ENCODE results near the gene PLXNB3.
"Not testable (repeated sequence)": the region's sequence is repeated elsewhere in the genome, so short reads cannot be mapped to it uniquely, and the experiment has no call there.

Gene PLXNB3

DNA sequence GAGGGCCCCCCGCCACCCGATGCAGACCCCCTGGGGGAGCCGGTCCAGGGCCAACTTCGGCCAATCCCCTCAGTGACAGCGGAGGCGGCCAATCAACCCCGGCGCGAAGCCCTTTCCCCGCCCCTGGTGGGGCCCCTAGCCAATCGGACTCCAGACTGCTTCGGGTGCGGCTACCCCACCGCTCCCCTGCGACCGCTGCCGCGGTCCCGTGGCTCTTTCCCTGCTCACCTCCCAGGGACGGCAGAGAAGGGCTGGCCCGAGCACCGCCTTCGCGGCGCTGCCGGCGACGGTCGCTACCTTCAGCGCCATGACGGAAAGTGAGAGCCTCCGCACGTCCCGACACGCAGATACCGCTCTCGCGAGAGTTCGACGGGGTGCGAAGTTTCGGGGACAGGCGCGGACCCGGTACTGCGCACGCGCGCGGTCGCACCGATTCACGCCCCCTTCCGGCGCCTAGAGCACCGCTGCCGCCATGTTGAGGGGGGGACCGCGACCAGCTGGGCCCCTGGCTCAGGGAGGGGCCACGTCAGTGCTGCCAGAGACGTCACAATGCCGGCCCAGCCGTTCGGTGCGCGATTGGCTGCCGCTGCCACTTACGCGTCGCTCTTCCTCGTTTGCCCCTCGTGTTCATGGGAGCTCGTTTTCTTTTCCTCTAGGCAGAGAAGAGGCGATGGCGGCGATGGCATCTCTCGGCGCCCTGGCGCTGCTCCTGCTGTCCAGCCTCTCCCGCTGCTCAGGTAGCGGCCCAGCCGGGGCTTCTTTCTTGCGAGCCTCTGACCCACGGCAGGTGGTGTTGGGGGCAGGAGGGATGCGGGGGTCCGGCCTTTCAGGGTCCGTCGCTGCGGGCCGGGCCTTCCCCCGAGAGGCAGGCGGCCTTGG, 30.2 kb downstream of the PLXNB3 start, which contains the start of the genes IDH3G and SSR4:
TSS of gene IDH3G (minus strand) at position 358 of the 879 bp plus-strand sequence. CDS start at position 309, 49 bp downstream.
TSS of gene SSR4 (plus strand) at position 651 of the 879 bp plus-strand sequence. CDS start at position 671, 20 bp downstream.
- peak; percentile 80 to 86 for DNase-seq

DNA sequence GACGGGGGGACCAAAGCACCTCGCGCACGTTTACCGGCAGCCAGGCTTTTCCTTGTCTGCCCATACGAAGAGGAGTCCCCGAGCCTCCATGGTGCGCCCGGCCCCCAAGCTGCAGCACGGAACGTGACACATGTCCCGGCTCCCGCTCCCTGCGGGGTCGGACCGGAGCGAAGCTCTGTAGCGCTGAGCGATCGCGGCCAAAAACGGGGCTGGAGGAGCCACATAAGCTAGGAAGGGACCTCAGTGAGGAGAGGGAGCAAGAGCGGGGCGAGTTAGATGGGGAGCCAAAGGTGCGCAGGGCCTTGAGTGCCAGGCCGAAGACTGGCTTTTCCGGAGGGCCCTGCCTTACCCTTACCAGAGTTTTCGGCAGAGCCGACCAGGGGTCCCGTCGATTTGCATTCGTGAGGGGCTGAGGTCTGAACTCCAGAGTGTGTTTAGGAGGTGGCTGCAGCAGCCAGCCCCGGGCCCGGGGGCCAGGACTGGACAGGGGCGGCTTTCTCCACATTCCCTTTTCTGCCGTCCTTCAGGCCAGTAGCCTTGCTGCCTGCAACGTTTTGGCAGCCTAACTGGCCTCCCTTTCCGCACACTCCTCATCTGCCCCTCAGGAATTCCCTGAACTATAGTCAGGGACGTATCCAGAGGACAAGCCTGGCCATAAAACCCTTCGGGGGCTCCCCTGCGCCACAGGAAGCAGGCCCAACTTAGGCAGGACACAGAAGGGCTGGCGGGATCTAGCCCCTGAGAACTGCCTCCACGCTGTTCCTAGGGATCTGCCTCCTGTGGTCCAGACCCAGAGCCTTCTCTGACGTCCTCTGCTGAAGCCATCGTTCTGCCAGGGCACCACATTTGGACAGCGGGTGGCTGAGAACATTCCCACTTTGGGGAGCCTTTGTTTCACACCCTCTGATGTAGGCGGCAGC, 31.1 kb downstream of the PLXNB3 start:
- no peak for DNase-seq

DNA sequence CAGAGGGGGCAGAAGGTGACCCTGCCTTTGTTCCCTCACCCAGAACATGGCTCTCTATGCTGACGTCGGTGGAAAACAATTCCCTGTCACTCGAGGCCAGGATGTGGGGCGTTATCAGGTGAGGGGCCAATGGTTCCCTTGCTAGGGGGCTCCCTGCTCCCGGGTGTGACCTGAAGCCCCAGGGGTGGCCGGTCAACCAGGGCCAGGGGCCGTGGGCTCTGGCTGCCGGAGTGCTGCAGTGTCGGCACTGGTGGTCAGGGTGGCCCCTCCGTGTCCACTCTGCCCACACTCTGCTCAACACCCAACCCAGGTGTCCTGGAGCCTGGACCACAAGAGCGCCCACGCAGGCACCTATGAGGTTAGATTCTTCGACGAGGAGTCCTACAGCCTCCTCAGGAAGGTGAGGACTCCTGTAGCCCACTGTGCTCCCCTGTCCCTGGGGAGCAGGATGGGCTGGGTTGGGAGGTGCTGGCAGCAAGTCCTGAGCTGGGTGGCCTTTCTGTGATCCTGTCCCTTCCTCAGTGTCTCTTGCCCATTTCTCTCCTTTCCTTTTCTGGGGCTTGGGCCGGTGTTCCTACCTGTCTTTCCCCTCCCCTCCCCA, 33.5 kb downstream of the PLXNB3 start:
- DNase-seq, result no peak

DNA sequence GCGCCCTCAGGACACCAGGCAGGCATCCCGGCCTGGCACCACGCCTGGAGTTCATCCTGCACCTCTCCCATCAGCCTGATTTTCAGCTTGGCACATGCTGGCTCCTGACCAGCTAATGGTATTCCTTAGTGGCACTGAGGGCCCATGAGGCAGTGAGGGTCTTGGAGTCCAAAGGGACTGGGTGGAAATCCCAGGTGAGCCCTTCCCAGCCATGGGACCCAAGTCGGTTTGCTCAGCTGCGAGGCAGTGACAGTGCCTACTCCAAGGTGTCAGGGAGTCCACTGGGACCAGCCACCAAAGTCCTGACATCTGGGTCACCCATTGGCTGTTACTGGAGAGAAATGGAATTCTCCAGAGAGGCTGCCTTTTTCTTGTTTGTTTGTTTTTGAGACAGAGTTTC, 35.3 kb downstream of the PLXNB3 start:
- DNase-seq, result no peak

DNA sequence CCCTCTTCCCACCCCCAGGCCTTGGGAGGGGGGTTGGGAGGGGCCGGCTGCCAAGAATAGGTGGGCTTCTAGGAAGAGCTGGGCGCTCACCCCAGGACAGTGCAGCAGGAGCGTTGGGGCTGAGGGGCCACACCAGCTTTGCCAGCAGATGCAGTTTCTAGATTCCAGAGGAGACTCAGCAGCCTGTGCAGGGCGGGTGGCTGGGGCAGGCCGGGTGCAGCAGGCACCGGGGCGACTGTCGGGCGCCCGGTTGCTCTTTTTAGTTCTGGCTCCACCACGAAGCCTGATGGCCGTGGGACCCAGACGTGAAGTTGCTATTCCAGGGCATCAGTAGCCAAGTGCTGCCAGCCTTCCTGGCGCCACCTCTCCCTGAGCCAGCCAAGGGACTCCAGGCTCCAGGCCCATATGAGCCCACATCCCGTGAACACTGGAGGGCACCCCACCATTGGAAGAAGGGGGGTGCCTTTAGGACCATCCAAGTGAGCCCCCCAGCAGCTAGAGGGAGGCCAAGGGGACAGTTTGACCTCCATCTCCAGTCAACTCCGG, 36.2 kb downstream of the PLXNB3 start:
- DNase-seq, result no peak

DNA sequence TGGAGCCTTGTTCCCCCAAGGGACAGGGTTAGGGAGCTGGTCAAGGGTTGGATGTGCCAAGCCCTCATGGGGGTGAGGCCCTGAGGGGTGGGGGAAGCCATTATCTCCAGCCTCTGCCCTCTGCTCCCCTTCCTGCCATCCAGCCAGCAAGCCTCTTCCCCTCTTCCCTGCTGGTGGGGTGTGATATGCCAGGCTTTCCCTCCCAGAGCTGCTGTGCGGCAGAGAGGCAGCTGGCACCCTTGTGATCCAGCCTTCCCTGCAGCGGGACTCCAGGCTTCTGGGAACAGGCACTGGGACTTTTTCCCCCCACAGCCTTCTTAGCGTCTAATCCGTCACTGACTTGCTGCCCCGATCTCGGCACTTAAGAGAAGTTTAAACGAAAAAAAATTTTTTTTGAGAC, 36.7 kb downstream of the PLXNB3 start:
- no peak for DNase-seq

DNA sequence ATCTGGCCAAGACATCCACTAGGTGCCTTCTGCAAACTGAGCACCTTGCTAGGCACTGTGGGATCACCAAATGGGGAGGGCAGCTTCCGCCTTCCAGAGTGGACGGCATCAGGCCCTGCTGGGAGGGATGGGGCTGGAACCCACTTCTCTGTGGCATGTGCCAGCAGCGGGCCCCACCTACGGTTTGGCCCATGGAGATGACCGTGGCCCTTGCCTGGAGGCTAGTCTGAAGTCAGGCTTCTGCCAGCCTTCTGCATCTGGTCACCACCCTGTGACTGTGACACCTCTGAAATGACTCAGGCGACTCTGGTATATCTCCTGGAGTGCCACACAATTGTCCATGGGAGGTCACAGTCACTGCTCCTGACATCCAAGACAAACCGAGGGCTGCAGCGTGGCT, 37.6 kb downstream of the PLXNB3 start:
- no peak for DNase-seq

DNA sequence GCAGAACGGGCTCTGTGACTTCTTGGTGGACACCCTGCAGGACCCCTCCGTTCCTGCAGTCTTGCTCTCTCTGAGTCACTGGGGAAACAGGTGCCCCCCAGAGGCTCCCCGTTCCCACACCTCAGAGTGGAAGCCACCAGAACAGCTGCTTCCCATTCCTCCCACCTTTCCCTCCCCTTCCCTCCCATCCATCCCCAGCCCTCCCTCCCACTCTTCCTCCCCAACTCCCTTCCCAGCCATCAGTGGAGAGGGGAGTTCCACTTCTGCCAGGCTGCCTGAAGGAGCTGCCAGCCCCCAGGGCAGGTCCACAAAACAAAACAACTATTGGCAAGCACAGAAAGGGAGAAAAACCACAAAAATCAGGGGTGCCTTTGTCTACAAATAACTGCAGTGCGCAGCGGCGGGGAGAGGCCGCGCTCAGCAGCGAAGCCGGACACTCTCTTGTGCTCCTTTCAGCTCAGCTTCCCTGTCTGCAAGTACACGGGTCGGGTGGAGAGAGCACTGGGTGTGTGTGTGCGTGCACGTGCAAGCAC, 38.5 kb downstream of the PLXNB3 start:
- no peak for DNase-seq

DNA sequence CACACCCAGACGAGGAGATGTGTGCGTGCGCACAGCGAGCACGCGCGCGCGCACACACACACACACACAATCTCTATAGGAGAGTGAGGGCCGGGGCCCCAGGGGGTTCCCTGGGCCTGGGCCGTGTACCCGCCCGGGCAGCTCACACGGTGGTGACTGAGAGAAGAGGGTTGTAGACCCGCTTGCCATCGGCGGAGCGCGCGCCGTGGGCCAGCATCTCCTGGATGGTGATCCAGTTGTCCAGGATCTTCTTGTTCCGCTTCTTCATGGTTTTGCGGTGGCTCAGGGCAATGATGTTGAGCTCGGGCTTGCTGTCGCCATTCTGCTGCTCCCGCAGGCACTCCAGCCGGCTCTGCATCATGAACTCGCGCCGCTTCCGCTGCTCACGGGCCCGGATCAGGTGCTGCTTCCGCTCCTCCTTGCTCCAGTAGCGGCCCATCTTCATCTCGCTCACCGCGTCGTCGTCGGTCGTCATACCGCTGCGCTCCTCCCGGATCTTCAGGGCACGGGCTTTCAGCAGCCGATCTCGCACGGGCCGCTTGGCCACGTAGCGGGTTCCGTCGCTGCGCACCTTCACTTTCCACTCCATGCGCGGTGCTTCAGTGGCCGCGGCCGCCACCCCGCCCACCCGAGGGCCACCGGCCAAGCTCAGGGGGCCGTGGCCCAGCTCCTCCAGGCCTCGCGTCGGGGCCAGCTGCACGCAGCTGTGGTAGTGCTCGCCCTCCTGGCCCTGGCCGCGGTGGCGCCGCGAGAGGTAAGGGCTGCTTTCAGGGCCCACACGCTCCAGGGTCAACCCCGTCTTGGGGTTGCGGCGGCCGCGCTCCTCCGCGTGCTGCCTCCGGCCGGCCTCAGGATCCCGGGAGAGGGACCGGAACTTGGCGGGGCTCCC, 39.4 kb downstream of the PLXNB3 start:
- no peak for DNase-seq

DNA sequence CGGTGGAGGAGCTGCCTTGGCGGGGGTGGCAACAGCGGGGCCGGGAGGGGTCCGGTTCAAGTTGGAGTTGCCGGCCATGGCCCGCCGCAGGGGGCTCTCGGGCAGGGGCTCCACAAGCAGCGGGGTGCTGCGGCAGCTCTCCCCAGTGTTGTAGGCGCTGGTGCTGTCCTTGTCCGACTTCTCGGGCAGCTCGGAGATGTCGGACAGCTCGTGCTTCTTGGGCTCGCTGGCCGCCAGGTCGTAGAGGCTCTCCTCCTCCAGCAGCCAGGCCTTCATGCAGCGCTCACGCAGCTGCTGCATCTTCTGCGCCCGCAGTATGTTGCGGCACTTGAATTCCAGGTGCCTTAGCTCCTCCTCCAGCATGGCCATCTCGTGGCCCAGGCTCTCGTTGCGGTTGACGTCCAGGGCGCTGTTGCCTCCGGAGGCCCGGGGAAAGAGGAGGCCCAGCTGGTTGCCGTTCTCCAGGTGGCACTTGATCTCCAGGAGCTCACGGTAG, 40.1 kb downstream of the PLXNB3 start:
- DNase-seq, result no peak

DNA sequence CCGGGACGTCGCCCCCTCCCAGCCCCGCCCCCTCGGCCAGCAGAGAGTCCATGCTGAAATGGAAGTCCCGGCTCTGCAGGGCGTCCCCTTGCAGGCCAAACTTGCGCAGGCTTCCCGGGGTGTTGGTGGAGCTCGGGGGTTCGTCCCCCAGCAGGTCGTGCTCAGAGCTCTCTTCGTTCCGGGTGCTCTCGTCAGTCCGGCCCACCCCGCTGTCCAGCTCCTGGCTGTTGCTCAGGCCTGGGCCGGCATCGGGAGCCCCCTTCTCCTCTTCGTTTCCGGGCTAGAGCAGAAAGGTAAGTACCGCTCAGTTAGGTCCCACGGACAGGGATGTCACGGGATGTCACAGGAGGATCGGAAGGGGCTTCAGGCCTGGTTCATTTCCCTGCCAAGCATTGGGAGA, 40.6 kb downstream of the PLXNB3 start:
- DNase-seq, result no peak

DNA sequence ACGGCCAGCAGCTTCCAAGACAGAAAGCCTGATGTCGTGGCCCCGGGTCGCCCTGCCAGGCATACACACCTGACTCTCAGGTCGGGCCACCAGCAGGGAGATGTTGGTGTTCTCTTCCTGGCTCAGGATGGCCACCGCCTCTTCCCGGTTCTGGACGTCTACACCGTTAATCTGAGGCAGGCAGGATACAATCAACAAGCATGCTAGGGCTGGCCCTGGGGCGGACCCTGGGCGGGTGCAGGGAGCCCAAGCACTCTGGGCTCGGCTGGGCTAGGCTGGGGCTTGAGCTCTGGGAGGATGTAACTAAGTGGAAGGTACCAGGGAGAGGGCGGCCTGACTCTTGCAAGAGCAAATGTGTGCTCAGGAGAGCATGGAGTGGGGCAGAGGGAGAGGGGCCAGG, 41.4 kb downstream of the PLXNB3 start:
- no peak for DNase-seq

DNA sequence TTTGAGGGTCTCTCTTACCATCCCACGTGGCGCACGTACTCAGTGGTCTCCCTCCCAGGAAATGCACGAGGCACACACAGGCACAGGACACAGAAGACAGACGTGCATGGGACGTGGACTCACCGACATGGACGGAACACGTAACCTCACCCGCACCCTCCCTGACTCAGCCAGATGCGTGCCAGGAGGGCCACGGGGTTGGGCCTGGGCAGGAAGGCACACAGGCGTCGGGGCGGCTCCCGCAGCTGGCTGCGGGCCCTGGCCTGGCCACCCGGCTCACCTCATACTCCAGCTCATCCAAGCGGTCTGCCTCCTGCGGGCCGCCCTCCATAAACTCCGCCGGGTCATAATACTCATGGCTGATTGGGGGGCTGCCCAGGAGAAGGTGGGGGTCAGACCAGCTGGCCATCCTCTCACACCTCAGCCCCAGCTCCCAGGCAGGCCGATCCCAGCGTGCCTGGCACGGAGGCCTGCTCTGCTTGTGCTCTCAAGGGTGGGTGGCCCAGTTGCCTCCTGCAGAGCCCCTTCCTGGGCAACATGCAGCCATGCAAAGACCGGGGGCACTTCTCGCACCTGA, 43.0 kb downstream of the PLXNB3 start:
- DNase-seq, result no peak

DNA sequence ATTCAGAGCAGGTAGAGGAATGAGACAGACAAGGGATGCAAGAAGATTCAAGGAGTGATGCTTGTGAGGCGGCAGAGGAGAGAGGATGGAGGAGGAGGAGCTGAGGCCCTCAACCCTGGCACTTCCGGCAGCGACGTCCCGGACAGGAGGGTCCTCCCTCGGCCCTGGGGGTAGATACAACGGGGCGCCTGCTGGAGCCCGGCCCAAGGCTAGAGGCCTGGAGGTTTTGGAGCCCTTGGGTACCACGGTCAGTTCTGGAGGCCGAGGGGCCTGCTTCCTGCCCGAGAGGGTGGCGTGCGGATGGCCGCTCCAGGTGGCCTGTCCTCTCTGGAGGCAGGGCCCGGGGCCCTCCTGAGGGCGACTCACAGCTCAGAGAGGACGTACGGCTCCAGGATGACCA, 43.9 kb downstream of the PLXNB3 start:
- no peak for DNase-seq

DNA sequence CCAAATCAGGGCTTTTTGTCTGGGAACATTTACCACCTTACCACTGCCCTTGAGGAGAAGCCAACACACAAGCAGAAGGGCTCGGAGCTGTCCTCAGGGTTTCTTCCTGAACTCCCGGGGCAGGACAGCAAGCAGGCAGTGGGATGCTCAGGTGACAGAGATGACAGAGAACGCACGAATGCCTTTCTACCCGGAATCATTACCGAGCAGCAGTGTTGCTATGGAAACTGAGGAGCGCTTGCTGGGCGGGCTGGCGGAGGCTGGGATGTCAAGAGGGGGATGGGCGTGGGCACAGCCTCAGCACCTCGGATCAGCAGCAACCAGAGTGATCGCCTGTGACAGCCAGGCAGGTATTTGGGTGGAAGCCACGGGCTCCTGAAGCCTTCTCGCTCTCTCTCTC, 48.2 kb downstream of the PLXNB3 start:
- no peak for DNase-seq

DNA sequence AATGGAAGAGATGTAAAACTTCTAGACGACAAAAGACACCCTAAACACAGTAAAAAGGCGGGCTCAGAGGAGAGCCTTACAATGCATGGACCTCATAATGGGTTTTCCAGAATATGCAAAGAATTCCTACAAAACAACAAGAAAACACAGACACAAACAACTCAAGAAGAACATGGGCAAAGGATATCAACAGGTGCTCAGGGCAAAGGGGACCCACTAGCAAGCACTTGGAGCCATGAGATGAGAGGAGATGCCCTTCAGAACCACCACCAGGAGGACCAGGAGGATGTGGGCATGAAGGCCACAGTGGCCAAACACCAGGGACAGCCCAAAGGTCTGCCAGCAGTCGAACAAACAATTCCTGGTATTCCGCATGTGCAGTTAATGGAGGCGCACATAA, 49.1 kb downstream of the PLXNB3 start:
- DNase-seq, result no peak

DNA sequence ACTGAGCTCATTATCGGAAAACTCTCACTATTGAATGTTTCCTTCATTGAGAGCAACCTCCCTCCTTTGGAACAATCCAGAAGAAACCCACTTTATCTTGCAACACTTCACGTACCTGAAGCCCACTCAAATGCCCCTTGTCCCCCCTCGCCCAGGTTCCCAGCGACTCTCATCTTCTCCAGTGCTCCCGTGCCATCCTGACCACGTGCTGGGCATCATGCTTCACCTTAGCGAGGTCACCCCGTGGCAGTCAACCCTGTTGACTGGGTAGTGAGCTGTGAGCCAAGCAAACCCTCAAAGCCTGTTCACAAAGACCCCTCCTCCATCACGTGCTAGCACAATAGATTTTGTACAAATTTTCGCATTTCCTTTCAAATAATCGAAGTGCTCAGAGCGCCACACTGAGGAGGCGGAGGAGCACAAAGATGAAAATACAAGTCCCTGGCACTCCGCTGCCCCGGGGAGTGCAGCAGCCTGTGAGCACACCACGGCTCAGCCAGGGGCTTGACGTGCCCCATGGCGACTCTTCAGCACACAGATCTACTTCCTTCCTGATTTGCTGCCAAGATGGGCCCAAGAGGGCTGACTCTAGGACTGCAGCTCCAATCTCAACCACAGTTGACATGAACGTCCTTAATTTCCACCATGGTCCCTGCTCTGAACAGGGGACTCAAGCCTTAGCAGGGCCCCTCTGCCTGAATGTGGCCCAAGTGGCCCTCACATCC, 50.7 kb downstream of the PLXNB3 start:
- DNase-seq, result no peak

DNA sequence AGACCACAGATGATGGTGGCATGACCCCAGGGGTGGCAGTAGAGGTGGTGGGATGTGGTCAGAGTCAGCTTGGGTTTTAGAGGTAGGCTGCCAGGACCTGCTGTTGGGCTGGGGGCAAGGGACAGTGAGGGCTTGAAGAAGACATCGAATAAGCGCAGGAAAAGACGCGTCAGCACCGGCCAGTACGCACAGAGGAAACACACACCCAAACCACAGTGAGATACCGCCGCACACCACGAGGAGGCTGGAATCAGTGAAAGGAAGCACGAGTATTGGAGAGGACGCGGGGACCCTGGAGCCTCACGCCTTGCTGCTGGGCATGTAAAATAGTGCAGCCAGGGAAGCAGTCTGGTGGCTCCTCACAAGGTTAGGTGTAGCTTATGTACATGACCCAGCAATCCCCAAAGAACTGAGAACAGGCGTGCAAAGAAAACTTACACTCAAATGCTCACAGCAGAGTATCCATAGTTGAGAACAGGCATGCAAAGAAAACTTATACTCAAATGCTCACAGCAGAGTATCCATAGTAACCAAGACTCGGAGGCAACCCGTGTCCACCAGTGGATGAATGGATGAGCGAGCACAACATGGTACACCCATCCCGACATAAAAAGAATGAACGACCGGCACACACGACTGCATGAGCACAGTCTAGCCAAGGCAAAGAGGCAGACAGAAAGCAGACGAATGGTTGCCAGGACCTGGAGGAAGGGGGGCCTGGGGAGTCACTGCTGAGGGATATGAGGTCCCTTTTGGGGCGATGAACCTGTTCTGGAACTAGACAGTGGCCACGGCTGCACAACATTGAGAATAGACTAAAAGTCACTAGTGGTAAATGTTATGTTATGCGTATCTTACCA, 53.0 kb downstream of the PLXNB3 start:
- no peak for DNase-seq

DNA sequence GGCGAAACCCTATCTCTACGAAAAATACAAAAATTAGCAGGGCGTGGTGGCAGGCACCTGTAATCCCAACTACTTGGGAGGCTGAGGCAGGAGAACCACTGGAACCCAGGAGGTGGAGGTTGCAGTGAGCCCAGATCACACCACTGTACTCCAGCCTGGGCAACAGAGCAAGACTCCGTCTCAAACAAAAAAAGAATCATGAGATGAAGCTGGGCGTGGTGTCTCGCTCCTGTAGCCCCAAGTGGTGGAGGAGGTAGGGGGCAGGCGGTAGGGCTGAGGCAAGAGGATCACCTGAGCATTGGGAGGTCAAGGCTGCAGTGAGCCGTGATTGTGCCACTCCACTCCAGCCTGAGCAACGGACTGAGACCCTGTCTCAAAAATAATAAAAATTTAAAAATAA, 54.0 kb downstream of the PLXNB3 start:
- not testable (repeated sequence) for DNase-seq

Data from bone marrow (tissue), 2 donors.